Measurements from ENCODE around the gene STXBP6.
"Not testable (repeated sequence)": the region's sequence is repeated elsewhere in the genome, so short reads cannot be mapped to it uniquely, and the experiment has no call there.

STXBP6 gene

DNA sequence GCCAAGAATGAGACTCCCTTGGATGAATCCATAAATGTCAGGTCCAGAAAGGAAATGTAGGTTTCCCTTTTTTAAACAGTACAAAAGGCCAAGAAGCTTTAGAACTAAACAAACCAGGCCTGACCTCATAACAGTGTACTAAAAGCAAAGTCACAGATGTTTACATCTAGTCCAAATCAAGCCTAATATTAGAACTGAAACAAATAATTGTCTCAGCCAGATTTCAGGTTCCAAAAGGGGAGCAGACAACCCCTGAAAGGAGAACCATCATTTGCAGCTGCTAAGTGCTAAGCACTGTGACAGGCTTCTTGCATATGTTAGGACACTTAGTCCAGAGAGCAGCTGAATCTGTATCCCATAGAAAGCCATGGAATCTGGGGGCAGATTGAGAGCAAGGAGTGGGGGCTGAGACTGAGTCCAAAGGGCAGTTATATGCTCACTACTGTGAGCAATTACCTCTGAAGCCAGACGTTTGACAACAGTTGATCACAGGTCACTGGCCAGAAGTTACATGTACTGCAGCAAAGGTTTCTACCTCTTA, 90.1 kb downstream of the STXBP6 start:
- in situ Hi-C loops (cut with HindIII; ENCODE audit: low sequenced_read_pairs): no loop called here

DNA sequence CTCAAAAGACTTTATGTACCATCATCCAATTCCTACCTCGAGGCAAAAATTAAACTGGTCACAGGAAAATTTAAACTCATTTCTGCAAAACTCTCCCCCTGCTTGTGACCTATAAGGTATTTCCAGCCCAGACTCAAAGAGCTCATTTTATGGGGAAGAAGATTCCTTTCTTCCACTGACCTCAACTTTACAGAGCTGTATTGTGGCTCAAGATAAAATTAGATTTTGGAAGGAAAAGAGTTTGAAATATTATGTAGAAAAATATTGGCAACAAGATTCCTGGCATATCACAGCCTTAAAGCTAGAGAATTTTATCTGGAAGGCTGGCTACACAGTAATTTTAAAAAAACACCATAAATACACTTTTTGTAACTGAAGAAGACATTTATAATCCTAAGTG, 91.7 kb downstream of the STXBP6 start:
- in situ Hi-C loops (cut with HindIII; ENCODE audit: low sequenced_read_pairs): no loop called here

DNA sequence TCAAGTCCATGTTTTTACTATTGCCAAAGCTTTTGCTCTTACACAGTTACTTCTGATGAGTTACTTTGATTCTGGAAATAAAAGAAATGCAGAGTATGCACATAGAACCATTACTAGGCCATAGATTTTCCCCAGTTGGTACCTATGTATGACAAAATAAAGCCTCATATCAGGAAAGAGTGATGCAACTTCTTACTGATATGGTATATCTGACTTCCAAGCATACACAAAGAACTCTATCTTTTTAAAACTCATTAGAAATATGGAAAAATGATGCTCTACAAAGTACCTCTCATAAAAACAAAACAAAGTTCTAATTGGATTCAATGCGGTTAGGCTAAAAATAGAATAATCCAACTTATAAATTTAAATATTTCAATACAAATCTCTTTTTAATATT, 92.1 kb downstream of the STXBP6 start:
- in situ Hi-C loops (cut with HindIII; ENCODE audit: low sequenced_read_pairs): no loop called here

DNA sequence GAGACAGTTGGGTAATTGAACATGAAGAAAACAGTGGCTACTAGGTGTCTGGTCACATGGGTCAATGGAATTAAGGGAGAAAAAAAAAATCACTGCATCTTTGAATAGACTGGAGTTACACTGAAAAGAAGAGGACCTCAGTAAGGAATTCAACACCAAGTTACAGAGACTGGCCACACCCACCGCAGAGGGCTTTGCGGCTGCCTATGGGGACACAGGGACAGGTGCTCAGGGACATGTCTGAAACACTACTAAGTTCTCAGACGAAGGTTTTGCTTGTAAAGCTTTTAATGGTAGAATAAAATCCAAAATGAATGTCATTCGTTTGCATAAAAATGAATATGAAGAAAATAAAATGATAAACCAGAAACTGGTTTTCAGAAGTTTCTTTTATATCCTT, 93.8 kb downstream of the STXBP6 start:
- in situ Hi-C loops (cut with HindIII; ENCODE audit: low sequenced_read_pairs): no loop called here

DNA sequence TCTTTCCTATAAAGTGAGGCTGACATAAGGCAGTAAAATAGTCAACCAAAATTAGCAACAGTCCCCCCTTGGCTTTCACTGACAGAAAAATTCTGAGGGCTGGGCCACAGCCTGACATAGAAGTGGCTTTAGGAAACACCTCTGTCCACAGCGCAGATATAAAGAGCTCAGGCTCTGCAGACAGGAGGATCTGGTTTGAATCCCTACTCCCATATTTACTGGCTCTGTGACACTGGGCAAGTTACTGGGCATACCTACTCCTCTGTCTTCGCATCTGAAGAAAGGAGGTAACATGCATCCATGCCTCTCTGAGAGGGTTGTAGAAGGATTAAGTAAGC, 95.3 kb downstream of the STXBP6 start:
- in situ Hi-C loops (cut with HindIII; ENCODE audit: low sequenced_read_pairs): no loop called here

DNA sequence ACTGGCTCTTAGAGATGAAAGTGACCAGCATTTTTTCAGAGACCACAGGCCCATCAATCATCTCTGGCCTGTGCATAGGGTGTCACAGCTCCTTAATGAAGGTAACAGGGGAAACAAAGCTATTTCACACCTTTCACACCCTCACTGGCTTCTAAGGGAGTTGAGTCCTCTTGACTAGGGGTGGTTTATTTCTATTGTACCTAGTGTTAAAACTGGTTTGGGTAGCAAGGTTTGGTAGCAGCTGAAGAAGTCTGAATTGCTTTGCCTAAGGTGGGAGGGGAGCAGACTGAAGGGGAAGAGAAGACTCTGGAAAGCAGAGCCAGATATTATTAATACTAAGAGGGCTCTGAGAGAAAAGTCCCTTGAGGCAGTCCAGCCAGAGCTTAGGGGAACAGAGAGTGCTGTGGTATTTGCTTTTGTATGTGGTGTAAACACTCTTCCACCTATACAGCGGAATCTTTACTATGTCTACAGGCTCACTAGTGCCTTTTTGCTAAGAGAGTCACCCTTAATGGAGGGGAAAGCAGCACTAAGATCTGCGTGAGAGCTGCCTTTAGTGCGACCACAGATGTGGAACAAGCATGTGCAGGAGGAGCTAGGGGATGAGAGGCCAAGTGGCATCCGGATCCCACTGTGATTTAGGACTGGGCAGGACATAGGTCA, 95.8 kb downstream of the STXBP6 start:
- in situ Hi-C loops (cut with HindIII; ENCODE audit: low sequenced_read_pairs): no loop called here

DNA sequence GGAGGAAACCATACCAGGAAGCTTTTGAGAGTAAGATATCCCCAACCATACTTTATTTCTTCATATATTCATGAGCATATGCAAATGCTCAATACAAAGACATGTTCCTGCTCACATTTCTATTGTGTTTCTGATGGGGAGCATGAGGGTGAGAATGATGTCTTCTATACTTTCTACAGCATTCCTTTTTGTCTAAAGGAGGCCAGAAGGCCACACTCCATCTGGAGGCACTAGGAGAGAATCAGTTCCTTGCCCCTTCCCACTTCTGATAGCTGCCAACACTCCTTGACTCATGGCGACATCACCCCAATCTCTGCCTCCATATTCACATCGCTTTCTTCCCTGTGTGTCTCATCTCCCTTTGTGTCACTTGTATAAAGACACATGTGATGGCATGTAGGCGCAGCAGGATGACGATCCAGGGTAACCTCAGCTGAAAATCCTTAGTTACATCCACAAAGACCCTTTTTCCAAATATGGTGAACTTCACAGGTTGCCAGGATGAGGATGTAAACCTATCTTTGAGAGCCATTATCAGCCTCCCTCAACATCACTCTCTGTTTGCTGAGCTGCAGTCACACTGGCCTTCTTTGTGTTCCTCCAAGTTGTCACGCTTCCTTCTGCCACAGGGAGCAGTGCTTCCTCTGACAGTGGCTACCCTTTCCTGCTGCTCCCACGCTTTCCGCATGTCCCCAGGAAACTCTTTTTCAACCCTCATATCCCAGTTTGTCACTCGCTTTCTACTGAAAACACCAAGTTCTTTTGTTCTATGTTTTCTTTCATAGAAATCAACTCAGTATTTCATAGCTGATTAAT, 96.9 kb downstream of the STXBP6 start:
- in situ Hi-C loops (cut with HindIII; ENCODE audit: low sequenced_read_pairs): no loop called here

DNA sequence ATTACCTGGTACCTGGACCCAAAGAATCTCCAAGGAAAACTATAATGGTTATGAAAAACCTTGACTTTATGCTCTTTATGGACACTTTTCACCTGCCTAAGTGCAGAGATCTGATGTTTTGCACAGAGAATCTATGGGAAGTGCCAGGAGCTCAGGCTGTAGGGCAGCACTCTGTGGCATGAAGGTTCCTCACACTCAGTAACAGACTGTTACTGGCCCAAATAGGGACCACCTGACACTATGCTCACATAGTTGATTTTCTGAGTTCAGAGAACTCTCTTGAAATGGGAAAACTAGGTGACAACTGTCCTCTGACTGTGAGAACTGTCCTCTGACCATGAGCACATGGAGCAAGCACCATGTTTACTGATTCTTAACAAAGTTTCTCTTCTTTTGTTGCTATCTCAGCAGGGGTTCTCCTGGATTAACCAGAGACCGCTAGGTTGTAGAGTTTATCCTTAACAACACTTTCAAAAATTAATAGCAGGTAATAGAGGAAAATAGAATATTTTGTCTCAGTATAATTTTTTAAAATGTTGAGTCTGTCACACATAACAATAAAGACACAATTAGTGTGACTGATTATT, 101.6 kb downstream of the STXBP6 start:
- in situ Hi-C loops (cut with HindIII; ENCODE audit: low sequenced_read_pairs): no loop called here

DNA sequence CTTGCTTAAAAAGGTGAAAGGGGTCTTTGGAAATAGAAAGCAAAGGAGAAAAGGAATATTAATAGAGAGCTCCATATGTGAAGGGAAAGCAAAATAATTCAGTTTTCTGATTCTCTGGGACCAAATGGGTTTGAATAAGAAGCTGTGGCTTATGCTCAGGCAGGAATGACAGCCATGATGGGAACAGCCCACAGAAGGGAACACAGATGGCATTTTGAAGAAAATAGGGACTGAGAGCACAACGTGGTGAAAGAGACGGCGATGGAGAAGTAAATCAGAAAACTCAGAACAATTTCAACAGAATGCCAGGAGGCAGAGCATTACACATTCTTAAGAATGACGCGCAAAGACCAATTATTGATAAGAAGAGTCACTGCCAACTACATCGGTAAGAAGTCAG, 102.8 kb downstream of the STXBP6 start:
- in situ Hi-C loops (cut with HindIII; ENCODE audit: low sequenced_read_pairs): no loop called here

DNA sequence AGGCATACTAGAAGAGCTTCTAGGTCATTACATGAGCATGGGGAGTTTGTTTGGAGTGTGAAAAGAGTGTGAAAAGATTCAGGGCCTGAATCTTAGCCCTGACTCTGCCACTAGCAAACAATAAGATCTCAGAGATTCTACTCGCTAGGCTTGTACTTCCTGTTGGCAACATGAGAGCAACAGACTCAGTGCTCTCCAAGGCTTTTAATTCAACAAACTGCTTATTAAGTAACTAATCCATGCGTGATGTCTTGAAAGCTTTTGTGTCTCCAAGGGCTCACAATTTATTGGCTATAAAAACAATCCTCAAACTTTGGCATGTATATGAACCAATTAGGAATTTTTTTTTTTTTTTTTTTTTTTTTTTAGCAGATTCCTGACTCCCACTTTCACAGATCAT, 105.1 kb downstream of the STXBP6 start:
- in situ Hi-C loops (cut with HindIII; ENCODE audit: low sequenced_read_pairs): no loop called here

DNA sequence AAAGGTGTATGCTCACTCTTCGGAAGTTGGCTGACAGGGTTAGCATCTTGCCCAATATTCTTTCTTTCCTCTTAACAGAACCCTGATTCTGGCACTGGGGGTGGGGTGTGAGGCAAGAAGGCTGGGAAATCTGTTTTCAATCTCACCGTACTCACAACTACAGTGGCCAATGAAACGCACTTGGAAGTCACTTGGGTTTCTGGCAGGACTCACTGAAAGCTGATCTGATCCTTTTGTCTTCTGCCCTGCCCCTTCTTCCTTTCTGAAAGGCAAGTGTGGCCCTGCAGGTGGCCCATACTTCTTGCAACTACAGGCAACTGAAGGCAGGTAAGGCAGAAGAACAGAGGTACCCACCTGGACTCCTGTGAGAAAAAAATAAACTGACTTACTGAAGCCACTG, 106.9 kb downstream of the STXBP6 start:
- in situ Hi-C loops (cut with HindIII; ENCODE audit: low sequenced_read_pairs): no loop called here

DNA sequence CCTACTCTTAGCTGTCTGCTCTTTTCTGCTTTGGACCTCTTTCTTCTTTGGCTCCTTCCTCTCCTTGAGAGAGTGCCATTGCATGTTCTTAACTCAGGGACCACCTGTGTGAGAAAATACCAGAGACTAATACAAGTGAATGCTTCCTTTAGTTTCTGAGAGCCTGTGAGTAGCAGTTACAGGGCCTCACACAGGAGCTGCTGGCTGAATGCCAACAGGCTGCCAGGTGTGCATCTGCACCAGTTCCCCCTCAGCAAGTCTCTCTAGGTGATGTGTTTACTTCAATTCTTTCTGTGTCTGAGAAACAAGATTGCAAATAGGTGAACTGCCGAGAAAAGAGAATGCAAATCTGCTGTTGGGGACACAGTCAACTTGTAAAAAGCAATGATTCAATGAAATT, 108.2 kb downstream of the STXBP6 start:
- in situ Hi-C loops (cut with HindIII; ENCODE audit: low sequenced_read_pairs): no loop called here

DNA sequence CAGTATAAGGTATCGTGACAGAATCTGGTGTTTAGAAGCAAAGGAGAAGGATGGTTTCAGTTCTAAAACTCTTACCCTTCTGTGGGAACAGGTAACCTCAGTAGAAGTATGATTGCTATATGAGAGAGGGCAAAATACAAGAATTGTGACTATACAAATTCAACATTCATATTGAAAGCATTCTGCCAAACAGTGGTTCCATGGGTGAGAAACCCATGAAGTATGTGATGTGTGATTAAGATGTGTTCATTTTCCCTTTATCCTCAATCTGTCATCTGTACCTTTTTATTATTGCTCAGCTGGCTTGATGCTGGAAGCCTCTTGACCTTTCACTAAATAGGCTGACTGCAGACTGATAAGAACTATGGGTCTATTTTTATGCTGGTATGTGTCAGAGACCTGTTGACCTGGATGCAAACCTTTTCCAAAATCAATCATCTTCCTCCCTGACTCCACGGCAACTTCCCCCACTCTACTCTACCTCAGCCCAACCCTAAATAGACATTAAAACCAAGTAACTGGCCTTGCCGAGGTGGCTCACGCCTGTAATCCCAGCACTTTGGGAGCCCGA, 109.6 kb downstream of the STXBP6 start:
- in situ Hi-C loops (cut with HindIII; ENCODE audit: low sequenced_read_pairs): no loop called here

DNA sequence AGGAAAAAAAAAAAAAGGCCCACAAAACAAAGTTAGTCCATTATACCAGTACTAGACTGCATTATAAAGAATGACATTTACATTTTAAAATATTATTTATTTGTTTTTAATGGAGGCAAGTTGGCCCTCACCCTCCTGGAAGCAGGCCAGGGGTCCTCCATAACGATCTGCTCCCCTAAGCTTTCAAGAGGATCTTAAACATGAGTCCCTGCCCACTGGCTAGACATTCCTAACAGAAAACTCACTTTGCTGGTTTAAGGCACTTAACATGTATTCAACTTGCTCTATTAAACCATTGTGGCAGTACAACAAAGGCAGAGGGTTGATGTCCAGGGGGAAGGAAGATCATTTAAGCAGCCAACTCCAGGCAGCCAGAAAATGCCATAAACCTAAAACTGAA, 111.4 kb downstream of the STXBP6 start:
- in situ Hi-C loops (cut with HindIII; ENCODE audit: low sequenced_read_pairs): no loop called here

DNA sequence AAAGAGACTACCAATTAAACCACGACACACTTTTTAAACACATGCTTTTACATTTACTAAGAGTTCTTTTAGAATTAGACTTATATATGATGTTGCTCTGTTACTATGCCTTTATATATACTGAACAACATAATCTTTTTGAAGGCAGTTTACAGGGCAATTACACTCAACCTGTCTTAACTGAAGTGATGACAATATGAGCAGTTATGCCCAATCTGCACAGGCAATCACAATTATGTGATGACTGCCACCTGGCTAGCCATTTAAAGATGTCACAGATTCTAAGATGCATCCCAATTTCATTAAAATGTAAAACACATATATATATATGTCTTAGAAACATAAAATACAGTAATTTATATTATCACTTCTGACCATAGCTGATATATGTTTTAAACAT, 112.6 kb downstream of the STXBP6 start:
- in situ Hi-C loops (cut with HindIII; ENCODE audit: low sequenced_read_pairs): no loop called here

DNA sequence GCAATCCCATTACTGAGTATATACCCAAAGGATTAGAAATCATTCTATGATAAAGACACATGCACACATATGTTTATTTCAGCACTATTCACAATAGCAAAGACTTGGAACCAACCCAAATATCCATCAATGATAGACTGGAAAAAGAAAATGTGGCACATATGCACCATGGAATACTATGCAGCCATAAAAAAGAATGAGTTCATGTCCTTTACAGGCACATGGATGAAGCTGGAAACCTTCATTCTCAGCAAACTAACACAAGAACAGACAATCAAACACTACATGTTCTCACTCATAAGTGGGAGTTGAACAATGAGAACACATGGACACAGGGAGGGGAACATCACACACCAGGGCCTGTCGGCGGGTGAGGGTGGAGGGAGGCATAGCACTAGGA, 113.2 kb downstream of the STXBP6 start:
- in situ Hi-C loops (cut with HindIII; ENCODE audit: low sequenced_read_pairs): not testable (repeated sequence)

DNA sequence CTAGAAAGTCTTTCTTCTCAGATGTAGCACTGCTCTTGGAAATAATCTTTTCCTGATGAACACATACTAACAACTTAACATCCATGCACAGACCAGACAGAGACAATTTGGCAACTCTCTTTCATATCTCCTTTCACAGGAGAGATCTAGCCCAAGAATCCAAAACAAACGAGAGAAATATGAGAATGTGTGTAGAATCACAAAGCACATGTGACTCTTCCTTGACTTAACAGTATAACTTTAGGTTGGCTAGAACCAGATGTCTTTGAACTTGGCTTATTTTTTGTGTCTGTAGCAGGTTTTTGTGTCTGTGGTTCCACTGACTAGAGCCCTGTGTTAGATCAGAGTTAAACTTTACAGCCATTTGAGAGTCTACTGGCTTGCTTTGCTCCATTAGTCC, 114.2 kb downstream of the STXBP6 start:
- in situ Hi-C loops (cut with HindIII; ENCODE audit: low sequenced_read_pairs): no loop called here

DNA sequence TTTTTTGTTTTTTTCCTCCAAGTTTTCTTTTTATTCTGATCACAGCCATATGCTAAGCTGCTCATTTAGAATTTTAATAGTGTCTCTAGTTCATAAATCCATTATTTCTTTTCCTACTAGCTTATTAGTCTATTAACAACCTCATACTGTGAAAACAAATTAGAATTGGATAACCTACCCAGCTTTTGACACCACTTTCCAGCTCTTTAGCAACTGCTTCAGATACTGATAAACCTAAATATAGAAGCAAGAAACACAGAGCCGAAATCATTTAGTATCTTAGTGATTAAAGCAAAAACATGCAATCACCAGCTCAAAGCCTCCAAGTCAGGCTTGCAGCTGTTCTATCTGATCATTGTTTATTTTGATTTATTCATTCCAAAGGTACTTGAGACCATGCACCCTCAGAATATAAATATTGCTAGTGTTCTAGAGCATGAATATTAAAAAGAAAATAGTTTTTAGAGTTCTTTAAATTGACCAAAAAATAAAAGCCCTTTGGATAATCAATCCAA, 121.5 kb downstream of the STXBP6 start:
- in situ Hi-C loops (cut with HindIII; ENCODE audit: low sequenced_read_pairs): no loop called here

DNA sequence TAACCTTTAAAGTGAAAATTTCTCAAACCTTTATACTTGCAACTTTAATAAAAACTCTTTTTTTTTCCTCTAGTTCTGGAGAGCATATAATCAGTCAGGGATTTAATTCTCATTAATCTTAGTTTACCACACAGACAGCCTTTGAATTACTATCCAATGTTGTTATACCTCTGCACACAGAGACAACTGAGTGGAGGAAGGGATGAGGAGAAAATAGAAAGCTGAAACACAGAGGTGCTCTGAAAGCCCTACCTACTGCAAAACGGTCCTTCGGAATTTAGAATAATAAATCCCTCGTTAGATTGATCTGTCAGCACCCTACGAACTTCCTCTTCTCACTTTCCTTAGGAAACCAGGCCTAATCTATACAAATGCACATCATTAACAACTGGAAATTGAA, 122.1 kb downstream of the STXBP6 start:
- in situ Hi-C loops (cut with HindIII; ENCODE audit: low sequenced_read_pairs): no loop called here

DNA sequence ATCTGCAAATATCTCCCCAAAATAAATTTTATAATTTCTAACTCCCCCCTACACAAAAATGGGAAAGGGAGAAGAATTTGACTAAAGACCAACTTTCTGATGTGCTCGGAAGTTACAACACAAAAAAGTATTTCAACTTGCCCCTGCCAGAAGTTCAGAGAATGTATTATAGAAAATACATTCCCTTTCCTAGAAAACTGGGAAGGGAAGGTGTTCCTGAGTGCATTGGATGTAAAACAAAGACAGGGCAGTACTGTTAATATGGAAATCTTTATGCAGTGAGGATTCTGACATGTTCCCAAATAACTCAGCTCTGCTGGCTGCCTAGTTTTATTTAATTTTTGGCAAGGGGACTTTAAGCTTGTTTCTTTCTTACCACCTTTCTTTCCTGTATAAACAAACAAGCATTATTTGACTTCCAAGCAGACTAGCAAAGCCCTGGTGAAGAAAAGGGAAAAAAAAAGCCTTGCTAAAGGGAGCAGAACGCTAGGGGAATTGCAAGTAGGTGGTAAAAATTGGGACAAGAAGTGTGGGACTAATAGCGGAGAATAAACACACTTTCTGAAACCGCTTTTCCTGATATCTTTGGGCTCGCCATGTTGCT, 124.1 kb downstream of the STXBP6 start:
- in situ Hi-C loops (cut with HindIII; ENCODE audit: low sequenced_read_pairs): no loop called here

DNA sequence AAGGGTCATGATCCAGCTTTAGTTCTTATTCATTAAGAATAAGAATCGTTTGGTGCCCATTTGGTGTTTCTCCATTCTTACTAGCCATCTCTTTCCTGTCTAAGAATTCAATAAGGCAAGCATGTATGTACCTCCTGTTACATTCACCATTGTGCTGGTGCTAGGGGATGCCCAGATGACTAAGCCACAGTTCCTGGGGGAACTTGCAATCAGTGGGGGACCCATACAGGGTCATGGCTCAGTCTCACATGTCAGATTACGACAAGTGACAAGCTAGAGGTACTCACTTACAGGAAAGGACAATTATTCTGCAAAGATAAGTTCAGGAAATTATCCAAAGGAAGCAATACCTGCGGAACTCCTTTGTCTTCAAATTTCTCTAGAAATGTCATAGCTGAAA, 125.4 kb downstream of the STXBP6 start:
- in situ Hi-C loops (cut with HindIII; ENCODE audit: low sequenced_read_pairs): no loop called here

Data from DLD1 (cell line).